DND-41 (cell line): ENCODE results near the gene MACROD1.
A peak's percentile ranks its signal among the peaks of the same experiment; 100 is the strongest.

Experiments
- ATAC-seq: fragments of 200-7000 bp; cut with Tn5 transposase; 3 replicates; pipeline ENCODE4 v1.9.1; 2021; ENCODE audit warnings: low read depth; ENCODE audit not compliant: insufficient read depth
- DNase-seq: peaks from one replicate; pipeline ENCODE4 v3.0.0-alpha.2; 2020
- H2AFZ ChIP-seq: 2 replicates; pipeline ENCODE4 v1.6.0; 2012; ENCODE audit warnings: low read depth, low read length
- H3K27ac ChIP-seq: 2 replicates; pipeline ENCODE4 v1.5.1; 2012; ENCODE audit warnings: low read length, inconsistent platforms
- H3K27me3 ChIP-seq: fragments of 200-600 bp; sonication (generic); 2 replicates; pipeline ENCODE4 v1.6.0; 2012; ENCODE audit warnings: low read length, mild to moderate bottlenecking, inconsistent platforms; ENCODE audit not compliant: insufficient read depth, poor library complexity
- H3K36me3 ChIP-seq: 2 replicates; pipeline ENCODE4 v1.5.1; 2012; ENCODE audit warnings: low read length, inconsistent platforms; ENCODE audit not compliant: insufficient read depth
- H3K4me1 ChIP-seq: 2 replicates; pipeline ENCODE4 v1.5.1; 2012; ENCODE audit warnings: mild to moderate bottlenecking, low read length; ENCODE audit not compliant: insufficient read depth
- H3K4me2 ChIP-seq: 2 replicates; pipeline ENCODE4 v1.6.0; 2012; ENCODE audit warnings: mild to moderate bottlenecking, moderate library complexity, low read length, inconsistent platforms; ENCODE audit not compliant: insufficient read depth
- H3K4me3 ChIP-seq, 2 experiments: fragments of 200-600 bp in 1 of 2; shearing (Covaris generic) in 1 of 2; 2 replicates each; pipeline ENCODE4 v1.5.1; 2012 to 2016; ENCODE audit warnings: inconsistent platforms in 2 of 2, low read length in 2 of 2, mild to moderate bottlenecking in 2 of 2, low read depth in 1 of 2, moderate library complexity in 1 of 2
- H3K79me2 ChIP-seq: 2 replicates; pipeline ENCODE4 v1.6.0; 2012; ENCODE audit warnings: low read length, inconsistent platforms; ENCODE audit not compliant: insufficient read depth
- H3K9ac ChIP-seq: 2 replicates; pipeline ENCODE4 v1.6.0; 2012; ENCODE audit warnings: low read depth, mild to moderate bottlenecking, inconsistent platforms, low read length, moderate library complexity
- H3K9me3 ChIP-seq: 2 replicates; pipeline ENCODE4 v1.5.1; 2012; ENCODE audit warnings: low read length, moderate library complexity, mild to moderate bottlenecking, inconsistent platforms; ENCODE audit not compliant: insufficient read depth, severe bottlenecking
- H4K20me1 ChIP-seq: 2 replicates; pipeline ENCODE4 v1.6.0; 2012; ENCODE audit warnings: low read length; ENCODE audit not compliant: insufficient read depth
- CTCF ChIP-seq: IDR thresholded peaks from 2 replicates; pipeline ENCODE4 v1.5.1; 2012; ENCODE audit warnings: borderline replicate concordance, low read length, moderate library complexity, mild to moderate bottlenecking; ENCODE audit not compliant: poor library complexity, severe bottlenecking; ENCODE audit errors: extremely low read depth
- EZH2 ChIP-seq: IDR thresholded peaks from 3 replicates; pipeline ENCODE4 v1.6.1; 2012; ENCODE audit warnings: borderline replicate concordance, low read depth, mild to moderate bottlenecking, moderate library complexity, low read length, inconsistent platforms; ENCODE audit not compliant: severe bottlenecking

MACROD1 gene

DNA sequence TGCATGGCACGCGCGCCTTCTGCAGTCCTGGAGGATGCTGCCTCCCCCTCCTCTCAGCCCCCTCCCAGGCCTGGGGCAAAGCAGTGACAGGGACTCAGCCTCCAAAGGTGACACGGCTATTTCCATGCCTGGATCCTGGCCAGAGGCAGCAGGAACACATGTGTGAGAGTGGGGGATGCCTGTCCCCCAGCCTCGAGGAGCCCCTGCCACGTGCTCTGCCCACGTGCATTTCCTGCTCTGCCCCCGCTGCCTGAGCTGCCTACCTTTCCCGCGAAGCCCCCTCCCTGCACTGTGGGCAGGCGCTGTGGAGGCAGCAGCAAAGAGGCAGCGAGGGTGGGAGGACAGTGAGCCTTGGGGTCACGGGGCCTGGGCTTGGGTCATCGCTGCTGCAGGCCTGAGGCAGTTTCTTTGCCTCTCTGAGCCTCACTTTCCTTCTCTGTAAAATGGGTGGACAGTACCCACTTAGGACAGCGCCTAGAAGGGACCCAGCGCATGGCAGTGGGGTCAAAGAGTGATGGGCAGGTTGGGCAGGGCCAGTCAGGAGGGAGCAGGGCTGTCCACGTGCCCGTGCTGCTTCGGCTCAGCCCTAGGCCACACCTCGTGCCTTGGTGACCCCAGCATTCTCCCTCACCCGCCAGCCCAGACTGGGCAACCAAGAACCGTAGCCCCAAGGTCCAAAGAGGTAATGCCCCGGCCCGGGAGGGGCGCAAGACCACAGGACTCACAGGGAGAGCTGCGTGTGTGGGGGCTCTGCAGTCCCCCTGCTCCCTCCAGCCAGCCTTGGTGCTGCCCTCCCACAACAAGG lies 81.6 kb downstream of the MACROD1 start:
- DNase-seq, result peak; percentile 73
- peaks cover 10% of the 10 kb centered on the region for H3K4me1 ChIP-seq
- peak; percentile 53 for ATAC-seq

DNA sequence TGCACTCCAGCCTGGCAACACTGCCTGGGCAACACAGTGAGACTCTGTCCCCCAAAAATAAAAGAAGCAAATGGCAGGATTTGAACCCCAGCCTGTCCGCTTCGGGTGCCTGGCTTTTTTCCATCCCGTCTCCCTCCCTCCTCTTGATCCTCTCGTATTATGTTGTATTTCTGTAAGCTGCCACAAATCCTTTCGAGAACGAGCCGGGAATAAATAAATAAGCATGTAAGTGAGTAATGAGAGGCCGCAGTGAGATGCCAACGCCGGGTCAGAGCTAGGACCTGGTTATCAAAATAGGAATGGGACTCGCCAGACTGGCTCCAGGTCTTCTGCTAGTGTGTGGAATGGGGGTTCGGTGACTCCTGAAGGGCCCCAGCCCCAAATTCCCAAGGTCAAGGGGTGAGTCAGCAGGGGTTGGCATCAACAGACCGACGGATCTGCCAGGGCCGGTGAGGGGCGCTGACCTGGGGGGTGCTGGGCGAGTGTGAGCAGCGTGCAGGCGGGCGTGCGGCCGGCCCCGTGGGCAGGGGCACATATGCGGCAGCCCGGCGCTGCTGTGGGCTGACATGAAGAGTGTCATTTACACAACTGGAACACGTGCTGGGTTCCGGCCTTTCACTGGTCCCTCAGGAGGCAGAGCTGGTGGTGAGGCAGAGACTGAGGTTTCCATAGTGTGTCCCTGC lies 82.4 kb downstream of the MACROD1 start:
- H4K20me1 ChIP-seq, result peaks cover 36% of the 10 kb centered on the region

More for the DNA sequence above, 81.6 kb downstream of the MACROD1 start:
- H3K27me3 ChIP-seq, result no peaks in the 10 kb centered on the region
- H3K79me2 ChIP-seq, result no peaks in the 10 kb centered on the region
- no peaks in the 10 kb centered on the region for H3K36me3 ChIP-seq
- H3K9me3 ChIP-seq, result no peaks in the 10 kb centered on the region
- peaks cover 36% of the 10 kb centered on the region for H4K20me1 ChIP-seq
- no peak overlapping the region for H3K4me2 ChIP-seq
- TF ChIP-seq CTCF (no peak), EZH2 (no peak)
- no peak overlapping the region for H3K4me3 ChIP-seq
- H2AFZ ChIP-seq, result no peak overlapping the region
- H3K9ac ChIP-seq, result no peak overlapping the region
- H3K27ac ChIP-seq, result no peak overlapping the region

DNA sequence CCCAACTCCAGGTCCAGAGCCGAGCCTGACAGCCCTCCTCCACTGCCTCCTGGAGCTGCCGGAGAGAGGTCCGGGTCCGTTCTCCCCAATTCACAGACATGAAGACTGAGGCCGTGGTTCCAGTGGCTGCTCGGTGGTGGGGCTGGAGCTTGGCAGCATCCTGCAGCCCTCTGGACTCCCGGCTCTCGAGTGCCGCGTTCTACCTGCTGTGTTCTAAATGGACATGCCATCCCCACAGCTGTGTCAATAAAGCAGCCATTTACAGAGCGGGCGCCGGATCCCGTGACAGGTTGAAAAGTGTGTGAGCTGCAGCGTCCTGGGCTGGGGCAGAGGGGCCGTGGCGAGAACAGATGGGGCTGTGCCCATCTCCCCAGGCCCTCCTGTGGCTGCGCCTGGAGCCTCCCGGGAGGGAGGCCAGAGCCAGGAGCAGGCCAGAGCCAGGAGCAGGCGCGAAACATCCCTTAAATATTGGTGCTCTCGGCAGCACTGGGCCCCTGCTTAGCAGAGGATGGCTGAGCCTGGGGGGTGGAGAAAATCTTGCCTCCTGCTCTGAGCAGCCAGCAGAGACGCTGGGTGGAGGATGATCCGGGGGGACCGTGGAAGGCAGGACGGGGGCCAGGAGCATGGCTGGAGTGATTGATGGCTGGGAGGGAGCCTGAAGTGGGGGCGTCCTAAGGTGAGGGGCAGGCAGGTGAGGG lies 84.0 kb downstream of the MACROD1 start:
- DNase-seq, result no peak
- Histone ChIP-seq H3K9me3 (no peaks in the 10 kb centered on the region), H3K4me2 (no peak overlapping the region)

More for the DNA sequence above, 82.4 kb downstream of the MACROD1 start:
- Histone ChIP-seq H3K4me1 (peaks cover 10% of the 10 kb centered on the region), H3K4me3 (no peak overlapping the region), H3K4me2 (no peak overlapping the region), H3K27me3 (no peaks in the 10 kb centered on the region), H3K9me3 (no peaks in the 10 kb centered on the region), H3K36me3 (no peaks in the 10 kb centered on the region), H3K9ac (no peak overlapping the region), H3K27ac (no peak overlapping the region), H2AFZ (no peak overlapping the region), H3K79me2 (no peaks in the 10 kb centered on the region)
- ATAC-seq (no peak), DNase-seq (no peak)
- TF ChIP-seq CTCF (no peak), EZH2 (no peak)

More for the DNA sequence above, 84.0 kb downstream of the MACROD1 start:
- no peak overlapping the region for H2AFZ ChIP-seq
- TF ChIP-seq CTCF (no peak), EZH2 (no peak)
- H3K4me3 ChIP-seq, result no peak overlapping the region
- H3K4me1 ChIP-seq, result peaks cover 10% of the 10 kb centered on the region
- H3K36me3 ChIP-seq, result no peaks in the 10 kb centered on the region
- H3K9ac ChIP-seq, result no peak overlapping the region
- H3K79me2 ChIP-seq, result no peaks in the 10 kb centered on the region
- H4K20me1 ChIP-seq, result peaks cover 38% of the 10 kb centered on the region
- no peak for ATAC-seq
- no peaks in the 10 kb centered on the region for H3K27me3 ChIP-seq
- no peak overlapping the region for H3K27ac ChIP-seq
